Activated gamma-delta T cell treated with Interleukin-2 at 50 U/mL for 16 hours (primary cell): Measurements from ENCODE around the gene DHRS9.

Experiments
- DNase-seq: peaks from one replicate; pipeline ENCODE4 v3.0.0-alpha.2; 2020

DHRS9 gene

GRCh38 chr2:169065864-169066517 is 3.4 kb upstream of the DHRS9 start:
- no peak for DNase-seq

- DNase-seq, result no peak
Measured at GRCh38 chr2:169066897-169067296, 2.5 kb upstream of the DHRS9 start.

- no peak for DNase-seq
Measured at GRCh38 chr2:169069833-169070232, 470 bp downstream of the DHRS9 start.

GRCh38 chr2:169071455-169071854 is 2.1 kb downstream of the DHRS9 start:
- no peak for DNase-seq

GRCh38 chr2:169072163-169072925 is 3.0 kb downstream of the DHRS9 start:
- no peak for DNase-seq

- no peak for DNase-seq
Measured at GRCh38 chr2:169073211-169073962, 4.0 kb downstream of the DHRS9 start.

GRCh38 chr2:169073963-169074751 is 4.8 kb downstream of the DHRS9 start:
- DNase-seq, result no peak

GRCh38 chr2:169077674-169078240 is 8.4 kb downstream of the DHRS9 start:
- DNase-seq, result no peak

- no peak for DNase-seq
Measured at GRCh38 chr2:169080250-169081069, 11.1 kb downstream of the DHRS9 start.

- no peak for DNase-seq
Measured at GRCh38 chr2:169081551-169081950, 12.2 kb downstream of the DHRS9 start.

GRCh38 chr2:169082995-169083394 is 13.6 kb downstream of the DHRS9 start:
- no peak for DNase-seq

- DNase-seq, result no peak
Measured at GRCh38 chr2:169086893-169087467, 17.6 kb downstream of the DHRS9 start.

- DNase-seq, result no peak
Measured at GRCh38 chr2:169087757-169088379, 18.5 kb downstream of the DHRS9 start.

GRCh38 chr2:169089182-169089581 is 19.8 kb downstream of the DHRS9 start:
- no peak for DNase-seq

- no peak for DNase-seq
Measured at GRCh38 chr2:169090133-169090820, 20.9 kb downstream of the DHRS9 start.

GRCh38 chr2:169091256-169091655 is 21.9 kb downstream of the DHRS9 start:
- no peak for DNase-seq

- no peak for DNase-seq
Measured at GRCh38 chr2:169091761-169092519, 22.6 kb downstream of the DHRS9 start.

GRCh38 chr2:169093535-169093934 is 24.2 kb downstream of the DHRS9 start:
- no peak for DNase-seq

GRCh38 chr2:169094676-169095075 is 25.3 kb downstream of the DHRS9 start:
- DNase-seq, result no peak
